Right cardiac atrium (tissue), 5 donors: ENCODE measurements around the gene CUBN. TPM values are rescaled to one million over a fixed set of nuclear protein-coding genes. Genes with fewer than 3 reads are reported as not detected.

ENCODE experiments used
- ATAC-seq, 2 donors: fragments of 200-7000 bp; cut with Tn5 transposase; one replicate each; pipeline versions ENCODE4 v1.8.0 to v1.9.1; 2020; ENCODE audit warnings: moderate library complexity in 2 of 2, mild to moderate bottlenecking in 1 of 2
- DNase-seq, 3 donors: peaks; one replicate each; pipeline ENCODE4 v3.0.0-alpha.2; 2020
- H3K27ac ChIP-seq: one replicate; pipeline ENCODE4 v1.5.1; 2013; ENCODE audit warnings: mild to moderate bottlenecking, low read length, control low read depth, moderate library complexity
- H3K27me3 ChIP-seq: one replicate; pipeline ENCODE4 v1.6.1; 2013; ENCODE audit not compliant: control insufficient read depth, insufficient read depth
- H3K4me1 ChIP-seq: one replicate; pipeline ENCODE4 v1.6.1; 2013; ENCODE audit warnings: low read length; ENCODE audit not compliant: control insufficient read depth, insufficient read depth
- H3K4me3 ChIP-seq: one replicate; pipeline ENCODE4 v1.5.1; 2013; ENCODE audit warnings: low read length, control low read depth
- H3K9me3 ChIP-seq: one replicate; pipeline ENCODE4 v1.6.1; 2013; ENCODE audit warnings: low read length; ENCODE audit not compliant: control insufficient read depth
- WGBS: extraction: QIAGEN DNeasy Blood & Tissue Kit; methylation state at CpG from one replicate; pipeline ENCODE4 v1.1.7; 2013; 5-methylcytosine and 5-hydroxymethylcytosine counted together
- intact Hi-C, 4 donors: fragments of 100-400 bp; cut with DNase I; formaldehyde crosslinking; loops; one replicate each; pipeline versions ENCODE4 v1.11.0 to v1.14.0; 2022 to 2023
- polyA plus RNA-seq: library from polyadenylated mRNA; stranded (reverse); fragments of 200-250 nt; gene quantifications from one replicate; pipeline ENCODE4 v1.2.3, GENCODE V29; 2013
- total RNA-seq, 4 donors: library from RNA; stranded (reverse); fragmentation: NEBNext Ultra II Directional; extraction: Animal tissue kit (Norgen Biotek cat#: 25700); gene quantifications; one replicate each; pipeline ENCODE4 v1.2.1, GENCODE V29; 2021
- donor health status: healthy with polysubstance abuse.
- donor health status: DM: no; HTN: yes; CAD: no.
- donor health status: DM: no; HTN: no; CAD: no.
- donor health status: DM: no; HTN: yes; CAD: no; lungs with severe emphysema.
- donor health status: DM: yes; HTN: yes; CAD: no.

CUBN gene
- total and polyA plus RNA-seq, 5 donors, result 0.41 to 1.3 (median 0.91) TPM

GRCh38 chr10:17157024-17157423, 27.4 kb upstream of the CUBN start:
- Histone ChIP-seq H3K4me3 (no peak overlapping the region), H3K27ac (no peak overlapping the region), H3K27me3 (no peaks in the 10 kb centered on the region), H3K9me3 (no peaks in the 10 kb centered on the region), H3K4me1 (no peaks in the 10 kb centered on the region)
- WGBS, result 86% methylated on average over 2 of the region's 2 CpGs
- intact Hi-C loops, result no loop called here
- ATAC-seq (no peak), DNase-seq (no peak)

- Histone ChIP-seq H3K4me3 (no peak overlapping the region), H3K27ac (no peak overlapping the region), H3K4me1 (no peaks in the 10 kb centered on the region), H3K9me3 (no peaks in the 10 kb centered on the region), H3K27me3 (no peaks in the 10 kb centered on the region)
- ATAC-seq (no peak), DNase-seq (no peak)
- intact Hi-C loops, result no loop called here
Measured at GRCh38 chr10:17155826-17156225, 26.2 kb upstream of the CUBN start.

- intact Hi-C loops, result no loop called here
- ATAC-seq (no peak), DNase-seq (no peak)
- no peaks in the 10 kb centered on the region for H3K4me1 ChIP-seq
- no peaks in the 10 kb centered on the region for H3K9me3 ChIP-seq
- H3K27me3 ChIP-seq, result no peaks in the 10 kb centered on the region
- no peak overlapping the region for H3K4me3 ChIP-seq
- H3K27ac ChIP-seq, result no peak overlapping the region
Measured at GRCh38 chr10:17154116-17154515, 24.5 kb upstream of the CUBN start.

GRCh38 chr10:17153321-17153720, 23.7 kb upstream of the CUBN start:
- no peak for ATAC-seq
- Histone ChIP-seq H3K27ac (no peak overlapping the region), H3K4me3 (no peak overlapping the region), H3K9me3 (no peaks in the 10 kb centered on the region), H3K27me3 (no peaks in the 10 kb centered on the region), H3K4me1 (no peaks in the 10 kb centered on the region)
- intact Hi-C loops, result no loop called here
- WGBS, result 76% methylated on average over 5 of the region's 5 CpGs
- no peak for DNase-seq

GRCh38 chr10:17151716-17152115, 22.1 kb upstream of the CUBN start:
- no peak for DNase-seq
- 79% methylated on average over 1 of the region's 1 CpG for WGBS
- intact Hi-C loops, result no loop called here
- Histone ChIP-seq H3K4me1 (no peaks in the 10 kb centered on the region), H3K27ac (no peak overlapping the region), H3K4me3 (no peak overlapping the region), H3K9me3 (no peaks in the 10 kb centered on the region), H3K27me3 (no peaks in the 10 kb centered on the region)
- ATAC-seq, result no peak

GRCh38 chr10:17147884-17148489, 18.4 kb upstream of the CUBN start:
- Histone ChIP-seq H3K27me3 (no peaks in the 10 kb centered on the region), H3K4me1 (no peaks in the 10 kb centered on the region), H3K4me3 (no peak overlapping the region), H3K27ac (no peak overlapping the region), H3K9me3 (no peaks in the 10 kb centered on the region)
- intact Hi-C loops, result no loop called here
- DNase-seq (no peak), ATAC-seq (no peak)
- WGBS, result 79% methylated on average over 5 of the region's 5 CpGs

GRCh38 chr10:17146892-17147291, 17.3 kb upstream of the CUBN start:
- H3K4me3 ChIP-seq, result no peak overlapping the region
- no peak for ATAC-seq
- 93% methylated on average over 3 of the region's 3 CpGs for WGBS

GRCh38 chr10:17145239-17145638, 15.6 kb upstream of the CUBN start:
- no peak for ATAC-seq
- Histone ChIP-seq H3K4me1 (no peaks in the 10 kb centered on the region), H3K4me3 (no peak overlapping the region), H3K27ac (no peak overlapping the region), H3K9me3 (no peaks in the 10 kb centered on the region), H3K27me3 (no peaks in the 10 kb centered on the region)
- intact Hi-C loops, result no loop called here
- 100% methylated on average over 1 of the region's 1 CpG for WGBS
- no peak for DNase-seq

More at GRCh38 chr10:17146892-17147291, 17.3 kb upstream of the CUBN start:
- Histone ChIP-seq H3K9me3 (no peaks in the 10 kb centered on the region), H3K4me1 (no peaks in the 10 kb centered on the region), H3K27me3 (no peaks in the 10 kb centered on the region), H3K27ac (no peak overlapping the region)
- no peak for DNase-seq
- intact Hi-C loops, result no loop called here

GRCh38 chr10:17144757-17145156, 15.1 kb upstream of the CUBN start:
- DNase-seq, result no peak
- WGBS, result 95% methylated on average over 5 of the region's 5 CpGs
- H3K9me3 ChIP-seq, result no peaks in the 10 kb centered on the region
- no peaks in the 10 kb centered on the region for H3K27me3 ChIP-seq
- ATAC-seq, result no peak
- no peak overlapping the region for H3K4me3 ChIP-seq
- no peak overlapping the region for H3K27ac ChIP-seq
- H3K4me1 ChIP-seq, result no peaks in the 10 kb centered on the region
- intact Hi-C loops, result no loop called here

GRCh38 chr10:17144032-17144431, 14.4 kb upstream of the CUBN start:
- Histone ChIP-seq H3K4me1 (no peaks in the 10 kb centered on the region), H3K4me3 (no peak overlapping the region), H3K9me3 (no peaks in the 10 kb centered on the region), H3K27ac (no peak overlapping the region), H3K27me3 (no peaks in the 10 kb centered on the region)
- WGBS, result 96% methylated on average over 2 of the region's 2 CpGs
- ATAC-seq, result no peak
- DNase-seq, result no peak
- intact Hi-C loops, result no loop called here

GRCh38 chr10:17143055-17143690, 13.6 kb upstream of the CUBN start:
- ATAC-seq, result no peak
- Histone ChIP-seq H3K27ac (no peak overlapping the region), H3K9me3 (no peaks in the 10 kb centered on the region), H3K4me1 (no peaks in the 10 kb centered on the region), H3K27me3 (no peaks in the 10 kb centered on the region), H3K4me3 (no peak overlapping the region)
- DNase-seq, result no peak
- 81% methylated on average over 3 of the region's 3 CpGs for WGBS
- intact Hi-C loops, result no loop called here
